GM21576 (cell line): ENCODE results near the gene ZNF343.
"Not testable (repeated sequence)": the region's sequence is repeated elsewhere in the genome, so short reads cannot be mapped to it uniquely, and the experiment has no call there.

Experiments
- ATAC-seq: cut with Tn5 transposase; IDR thresholded peaks from one replicate; pipeline ENCODE4 v1.9.1; 2021; ENCODE audit warnings: mild to moderate bottlenecking, moderate library complexity; ENCODE audit not compliant: unreplicated experiment

The ZNF343 gene

GRCh38 chr20:2508631-2509467, at the start of gene ZNF343:
Gene ZNF343, minus strand, starts transcription at chr20:2508915. Its CDS starts 15,020 bp downstream, at chr20:2493895.
- peak; percentile 97 for ATAC-seq

DNA sequence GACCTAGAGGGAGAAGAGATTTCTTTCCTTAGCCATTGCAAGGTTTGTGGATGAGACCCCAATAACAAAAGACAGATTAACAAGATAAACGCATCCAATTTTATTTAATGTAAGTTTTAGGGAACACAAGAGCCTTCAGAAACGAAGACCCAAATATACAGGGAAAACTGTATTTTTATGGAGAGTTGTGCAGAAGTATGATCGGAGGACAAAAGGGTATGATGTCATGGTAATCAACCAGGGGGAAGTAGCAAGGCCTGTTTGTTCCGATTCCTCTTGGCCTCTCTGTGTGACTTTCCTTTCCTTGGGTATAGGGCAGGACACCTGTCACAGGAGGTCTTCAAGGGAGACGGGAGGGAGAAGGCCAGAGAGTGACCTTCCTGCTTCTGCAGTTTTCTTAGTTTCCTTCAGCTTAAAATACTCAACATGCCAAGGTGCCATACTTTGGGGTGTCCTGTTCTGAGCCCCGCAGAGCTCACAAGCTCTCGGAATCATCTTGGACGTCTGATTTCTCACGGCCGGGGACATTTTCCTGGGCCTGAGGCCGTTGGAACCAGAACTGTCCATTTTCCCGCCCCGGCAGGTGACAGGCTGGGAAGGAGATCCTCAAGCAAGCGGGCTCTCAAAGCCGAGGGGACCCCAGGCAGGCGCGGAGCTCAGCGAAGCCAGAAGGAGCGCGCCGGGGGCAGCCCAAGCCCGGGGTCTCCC, 49.3 kb upstream of the ZNF343 start:
- ATAC-seq: no peak

GRCh38 chr20:2545594-2545993, 36.9 kb upstream of the ZNF343 start:
- no peak for ATAC-seq

GRCh38 chr20:2544211-2544610, 35.5 kb upstream of the ZNF343 start:
- ATAC-seq: no peak

GRCh38 chr20:2542361-2542760, 33.6 kb upstream of the ZNF343 start:
- ATAC-seq: no peak

DNA sequence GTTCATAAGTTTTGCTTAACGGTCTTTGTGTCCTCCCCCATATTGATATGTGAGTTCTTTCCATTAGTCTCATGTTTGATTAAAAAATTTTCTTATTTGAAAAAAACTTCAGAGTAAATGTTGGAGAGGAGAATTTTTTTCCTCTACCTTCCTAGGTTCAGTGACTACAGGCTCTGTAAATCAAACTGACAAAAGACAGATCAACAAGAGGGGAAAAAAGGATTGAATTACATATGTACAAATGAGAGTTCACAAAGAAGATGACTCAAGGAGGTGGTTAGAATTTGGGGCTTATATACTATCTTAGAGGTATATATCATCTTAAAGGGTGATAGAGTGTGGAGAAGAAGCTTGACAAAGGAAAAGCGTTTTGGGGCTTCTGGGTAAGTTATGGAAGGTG, 33.2 kb upstream of the ZNF343 start:
- no peak for ATAC-seq

DNA sequence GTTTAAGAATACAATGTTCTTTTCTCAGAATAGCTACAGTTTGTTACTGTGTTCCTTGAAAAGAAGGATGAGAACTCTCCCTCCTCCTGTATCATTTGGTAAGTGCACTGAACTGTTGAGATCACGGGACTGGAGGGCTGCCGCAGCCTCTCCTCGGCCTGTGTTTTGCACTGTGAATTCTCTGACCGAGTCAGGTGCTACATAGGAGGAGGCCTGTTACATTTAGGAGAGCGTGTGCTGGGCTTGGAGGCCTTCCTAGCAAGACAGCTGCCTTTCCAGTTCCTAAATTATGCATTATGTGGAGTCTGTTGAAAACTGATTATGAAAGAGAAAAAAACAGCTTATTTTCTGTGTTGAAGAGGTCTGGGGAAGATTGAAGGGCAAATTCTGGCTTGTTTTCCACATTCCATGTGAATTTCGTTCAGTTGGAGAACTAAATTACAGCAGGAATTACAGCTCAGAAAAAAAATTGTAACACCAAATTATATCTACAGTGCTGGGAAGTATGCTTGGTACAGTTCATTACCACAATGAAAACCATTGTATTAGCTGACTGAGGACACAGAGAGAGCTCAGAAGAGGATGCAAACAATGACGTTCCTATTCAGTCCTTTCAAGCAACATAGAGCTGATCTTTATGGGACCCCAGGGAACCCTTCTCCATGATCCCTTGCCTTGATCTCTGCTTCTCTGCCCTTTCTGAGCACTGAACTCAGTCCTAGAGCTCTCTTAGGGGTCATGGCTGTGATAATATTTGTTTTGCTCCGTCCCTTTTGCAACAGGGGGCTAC, 30.4 kb upstream of the ZNF343 start:
- ATAC-seq: no peak

DNA sequence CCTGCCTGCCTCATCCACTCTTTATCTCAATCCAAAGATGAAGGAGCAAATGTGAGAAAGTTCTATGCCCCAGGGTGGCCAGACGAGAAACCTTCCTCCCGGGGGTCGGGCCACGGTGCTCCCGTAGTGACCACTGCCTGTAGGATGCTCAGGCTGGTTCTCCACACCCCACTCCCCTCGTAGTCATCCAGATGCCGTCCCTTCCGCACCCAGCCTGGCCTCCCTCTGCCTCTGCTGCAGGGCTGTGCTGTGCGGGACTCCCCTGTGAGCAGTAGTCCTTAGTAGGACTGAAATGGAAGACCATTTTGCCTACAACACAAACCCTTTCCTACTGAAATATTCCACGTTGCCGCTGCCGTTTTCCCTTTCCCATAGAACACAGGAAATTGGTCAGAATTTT, 29.6 kb upstream of the ZNF343 start:
- no peak for ATAC-seq

DNA sequence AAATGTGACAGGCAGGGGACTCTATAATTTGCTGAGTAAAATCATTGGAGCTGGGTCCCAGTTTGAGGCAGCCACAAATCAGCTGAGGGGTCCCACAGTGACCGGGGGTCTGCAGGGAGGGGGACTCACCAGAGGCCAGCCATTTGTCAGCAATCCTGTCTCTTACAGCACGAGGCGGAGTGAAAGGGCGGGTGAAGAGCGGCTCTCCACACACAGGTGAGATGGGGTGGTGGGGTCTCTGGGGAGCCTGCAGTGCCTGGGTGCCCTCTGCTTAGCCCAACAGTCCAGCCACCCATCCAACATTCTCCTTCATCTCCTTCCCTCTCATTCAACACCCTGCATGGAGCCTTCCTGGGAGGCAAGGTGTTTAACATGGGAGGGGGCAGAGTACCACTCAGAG, 28.4 kb upstream of the ZNF343 start:
- ATAC-seq: no peak

GRCh38 chr20:2536560-2536986, 27.9 kb upstream of the ZNF343 start, which contains the start of gene TMC2:
Gene TMC2, plus strand, starts transcription at chr20:2536573. Its CDS starts 49 bp downstream, at chr20:2536622.
- ATAC-seq: no peak

DNA sequence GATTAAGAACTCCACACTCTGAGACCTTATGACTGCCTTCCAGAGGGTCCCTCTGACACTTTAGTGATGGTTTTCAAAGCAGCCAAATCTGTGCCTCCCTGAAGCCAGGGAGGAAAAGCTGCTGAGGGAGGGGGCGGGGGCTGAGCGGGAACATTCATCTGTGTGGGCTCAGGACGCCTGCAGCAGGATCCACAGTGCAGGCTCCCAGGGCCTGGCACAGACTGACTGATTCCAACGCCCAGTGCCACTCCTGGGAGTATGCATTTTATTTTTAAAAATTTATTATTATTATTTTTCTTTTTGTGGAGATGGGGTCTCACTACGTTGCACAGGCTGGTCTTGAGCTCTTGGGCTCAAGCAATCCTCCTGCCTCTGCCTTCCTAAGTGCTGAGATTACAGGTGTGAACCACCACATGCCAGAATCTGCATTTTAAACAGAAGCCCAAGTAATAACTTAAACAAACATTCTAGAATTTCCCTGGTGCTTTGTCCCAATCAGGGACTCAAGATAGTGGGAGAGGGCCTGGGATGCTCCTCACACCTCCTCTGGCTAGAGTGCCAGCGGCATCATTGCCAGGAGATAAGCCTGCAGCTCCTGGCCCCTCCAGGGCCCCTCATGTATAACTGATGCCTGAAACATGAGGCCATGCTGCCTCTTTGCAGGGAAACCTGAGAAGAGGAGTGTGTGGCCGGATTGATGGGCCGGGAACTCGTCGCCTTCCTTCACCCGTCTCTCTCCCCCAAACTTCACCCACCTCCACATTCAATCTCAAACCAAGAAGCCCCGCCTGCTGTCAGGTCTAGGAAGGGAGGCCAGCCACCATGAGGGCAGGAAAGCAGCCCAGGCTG, 27.2 kb upstream of the ZNF343 start:
- no peak for ATAC-seq

DNA sequence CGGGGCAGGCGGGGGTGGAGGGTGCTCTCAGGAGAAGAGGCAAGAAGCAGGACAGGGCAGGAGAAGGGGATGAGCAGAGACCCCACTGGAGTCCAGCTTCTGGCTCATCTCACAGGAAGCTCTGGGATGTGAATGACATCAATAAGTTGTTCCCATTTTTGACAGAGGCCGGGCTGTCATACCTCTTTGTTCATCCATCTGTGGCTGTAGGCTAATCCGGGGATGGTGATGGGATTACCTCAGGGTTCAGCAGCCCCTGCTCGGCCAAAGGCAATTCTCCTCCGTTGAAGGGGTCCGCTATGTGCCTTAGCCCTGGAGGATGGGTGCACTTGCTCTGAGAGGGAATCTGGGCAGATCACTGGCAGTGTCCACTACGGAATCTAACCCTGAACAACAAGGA, 24.4 kb upstream of the ZNF343 start:
- no peak for ATAC-seq

GRCh38 chr20:2528671-2529271, 20.1 kb upstream of the ZNF343 start:
- ATAC-seq: no peak

DNA sequence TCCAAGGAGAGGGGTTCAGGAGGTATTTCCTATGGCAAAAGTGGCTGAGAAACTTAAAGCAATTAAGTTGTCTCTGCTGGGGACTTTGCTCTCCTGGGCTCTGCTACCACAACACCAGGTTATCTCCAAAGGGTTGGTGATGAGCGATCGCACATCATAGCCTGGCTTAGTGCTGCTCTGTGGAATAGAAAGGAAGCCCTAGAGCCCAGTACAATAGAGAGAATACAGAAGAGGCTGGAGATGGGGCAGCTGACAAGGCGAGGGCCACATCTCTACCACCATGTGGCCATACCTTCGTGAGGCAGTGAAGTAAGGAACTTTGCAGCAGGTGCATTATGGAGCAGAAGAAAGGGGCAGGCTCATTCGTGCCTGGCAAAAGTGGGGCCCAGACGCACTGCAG, 19.0 kb upstream of the ZNF343 start:
- ATAC-seq: no peak

GRCh38 chr20:2526218-2526583, 17.5 kb upstream of the ZNF343 start:
- not testable (repeated sequence) for ATAC-seq

GRCh38 chr20:2524709-2525506, 16.2 kb upstream of the ZNF343 start:
- peak; percentile 38 for ATAC-seq

DNA sequence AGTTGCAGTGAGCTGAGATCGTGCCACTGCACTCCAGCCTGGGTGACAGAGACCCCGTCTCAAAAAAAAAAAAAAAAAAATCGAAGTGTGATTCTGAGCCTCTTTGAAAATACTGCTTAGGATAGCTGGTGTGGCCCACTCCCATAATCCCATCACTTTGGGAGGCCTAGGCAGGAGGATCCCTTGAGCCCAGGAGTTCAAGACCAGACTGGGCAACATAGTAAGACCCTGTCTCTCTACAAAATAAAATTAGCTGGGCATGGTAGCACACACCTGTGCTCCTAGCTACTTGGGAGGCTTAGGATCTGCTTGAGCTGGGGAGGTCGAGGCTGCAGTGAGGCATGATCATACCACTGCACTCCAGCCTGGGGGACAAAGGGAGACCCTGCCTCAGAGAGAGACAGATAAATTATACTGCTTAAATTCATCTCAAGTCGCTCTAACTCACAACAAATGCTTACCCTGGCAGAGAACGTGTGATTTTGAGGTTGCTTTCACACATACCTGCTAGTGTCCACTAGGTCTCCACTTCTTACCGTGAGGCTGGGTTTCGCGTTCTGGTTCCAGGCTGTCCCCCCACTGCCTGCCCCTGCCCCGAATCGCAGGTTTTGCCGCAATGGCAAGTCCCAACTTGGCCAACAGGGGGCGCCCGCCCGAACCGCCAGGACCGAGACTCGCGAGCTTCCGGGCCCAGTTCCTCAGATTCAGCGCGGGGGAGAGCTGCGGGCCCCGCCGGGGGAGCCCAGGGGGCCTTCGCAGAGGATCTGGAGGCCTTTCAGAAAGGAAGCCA, 15.4 kb upstream of the ZNF343 start:
- peak; percentile 62 for ATAC-seq

- ATAC-seq: not testable (repeated sequence)
These were observed 14.2 kb upstream of the ZNF343 start for GRCh38 chr20:2522826-2523429.
